ENCODE data around the gene CCDC154.

GRCh38 chr16:1429012-1429411 is 15.3 kb downstream of the CCDC154 start:
- TF ChIP-seq, protein P1, sequence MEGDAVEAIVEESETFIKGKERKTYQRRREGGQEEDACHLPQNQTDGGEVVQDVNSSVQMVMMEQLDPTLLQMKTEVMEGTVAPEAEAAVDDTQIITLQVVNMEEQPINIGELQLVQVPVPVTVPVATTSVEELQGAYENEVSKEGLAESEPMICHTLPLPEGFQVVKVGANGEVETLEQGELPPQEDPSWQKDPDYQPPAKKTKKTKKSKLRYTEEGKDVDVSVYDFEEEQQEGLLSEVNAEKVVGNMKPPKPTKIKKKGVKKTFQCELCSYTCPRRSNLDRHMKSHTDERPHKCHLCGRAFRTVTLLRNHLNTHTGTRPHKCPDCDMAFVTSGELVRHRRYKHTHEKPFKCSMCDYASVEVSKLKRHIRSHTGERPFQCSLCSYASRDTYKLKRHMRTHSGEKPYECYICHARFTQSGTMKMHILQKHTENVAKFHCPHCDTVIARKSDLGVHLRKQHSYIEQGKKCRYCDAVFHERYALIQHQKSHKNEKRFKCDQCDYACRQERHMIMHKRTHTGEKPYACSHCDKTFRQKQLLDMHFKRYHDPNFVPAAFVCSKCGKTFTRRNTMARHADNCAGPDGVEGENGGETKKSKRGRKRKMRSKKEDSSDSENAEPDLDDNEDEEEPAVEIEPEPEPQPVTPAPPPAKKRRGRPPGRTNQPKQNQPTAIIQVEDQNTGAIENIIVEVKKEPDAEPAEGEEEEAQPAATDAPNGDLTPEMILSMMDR (conservative IDR thresholded peaks at IDR 0.05): no peak
- TF ChIP-seq ZFX (IDR thresholded peaks at IDR 0.05): no peak

Data from C4-2B (cell line).